H1 (cell line): ENCODE data around the gene RBM27. TPM values are rescaled to one million over a fixed set of nuclear protein-coding genes. Genes with fewer than 3 reads are reported as not detected.

Experiments used
- MAX ChIP-seq: IDR thresholded peaks from 2 replicates; pipeline ENCODE4 v1.6.1; 2012; ENCODE audit warnings: inconsistent platforms
- RNF2 ChIP-seq: fragments of 200-900, 300-1000 bp; sonication (generic); IDR thresholded peaks from 2 replicates; pipeline ENCODE4 v1.7.1; 2016; ENCODE audit warnings: borderline replicate concordance, low read depth, mild to moderate bottlenecking, antibody characterized with exemption, low read length; ENCODE audit not compliant: poor library complexity, severe bottlenecking; ENCODE audit errors: missing control alignments
- SIRT6 ChIP-seq: IDR thresholded peaks from one replicate; pipeline ENCODE4 v1.7.1; 2012; ENCODE audit warnings: low read length, inconsistent platforms
- TBP ChIP-seq: IDR thresholded peaks from 2 replicates; pipeline ENCODE4 v1.6.1; 2011; ENCODE audit warnings: low read depth, low read length, improper control_type of control experiment
- polyA plus RNA-seq, 7 experiments: library from polyadenylated mRNA; depleted of rRNA in 3 of 7; stranded (reverse) in 5 of 7; unstranded in 2 of 7; fragments of >200 nt in 5 of 7; fragments of 200-250 nt in 2 of 7; gene quantifications; 1 replicate in 5 of 7; 2 replicates in 1 of 7; 4 replicates in 1 of 7; pipeline versions ENCODE4 v1.2.1 to v1.2.3, GENCODE V29; 2011 to 2013; ENCODE audit warnings: missing spikeins in 2 of 7, mixed read lengths in 2 of 7
- total RNA-seq: library from RNA; stranded (reverse); fragmentation: NEBNext Ultra II Directional; extraction: Animal tissue kit (Norgen Biotek cat#: 25700); gene quantifications from 2 replicates; pipeline ENCODE4 v1.2.1, GENCODE V29; 2021
- TF ChIP-seq, protein P1 (sequence below): IDR thresholded peaks from 2 replicates; pipeline ENCODE4 v1.6.1; 2012; ENCODE audit warnings: inconsistent platforms

Gene RBM27
- total and polyA plus RNA-seq, 2 of the 8 experiments (the other 6 are each of a cell fraction or from before 2014, with no cell fraction given), result 13.1 to 42.9 TPM

DNA sequence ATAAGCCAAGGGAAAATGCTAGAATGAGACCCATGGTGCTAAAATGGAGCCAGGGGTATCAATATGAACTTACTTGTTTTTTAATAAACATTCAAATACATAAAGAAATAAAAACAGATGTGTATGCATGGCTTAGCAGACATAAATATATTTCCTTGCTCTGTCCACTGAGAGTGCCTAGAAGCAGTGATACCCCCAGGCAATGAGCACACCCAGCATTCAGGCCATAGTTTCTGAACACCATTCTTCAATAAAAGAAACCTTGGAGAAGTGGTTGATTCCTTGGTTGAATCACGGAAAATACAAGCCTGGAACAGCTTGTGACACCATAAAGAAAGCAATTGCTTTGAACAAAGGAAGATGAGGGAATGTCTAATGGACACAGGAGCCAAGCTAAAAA lies 37.5 kb upstream of the RBM27 start (continued):
- no peak for TF ChIP-seq SIRT6
- TF ChIP-seq, protein P1, sequence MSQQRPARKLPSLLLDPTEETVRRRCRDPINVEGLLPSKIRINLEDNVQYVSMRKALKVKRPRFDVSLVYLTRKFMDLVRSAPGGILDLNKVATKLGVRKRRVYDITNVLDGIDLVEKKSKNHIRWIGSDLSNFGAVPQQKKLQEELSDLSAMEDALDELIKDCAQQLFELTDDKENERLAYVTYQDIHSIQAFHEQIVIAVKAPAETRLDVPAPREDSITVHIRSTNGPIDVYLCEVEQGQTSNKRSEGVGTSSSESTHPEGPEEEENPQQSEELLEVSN, result no peak
- TF ChIP-seq MAX, result no peak
- TF ChIP-seq RNF2, result no peak
- TF ChIP-seq TBP, result no peak
